GM18519 (cell line): ENCODE measurements around the gene KHDC1.
"Not testable (repeated sequence)": the region's sequence is repeated elsewhere in the genome, so short reads cannot be mapped to it uniquely, and the experiment has no call there.

Experiments used
- ATAC-seq: cut with Tn5 transposase; IDR thresholded peaks from one replicate; pipeline ENCODE4 v1.9.1; 2021; ENCODE audit warnings: mild to moderate bottlenecking, moderate library complexity; ENCODE audit not compliant: unreplicated experiment, low FRiP score

KHDC1 gene

GRCh38 chr6:73252703-73253102, 10.3 kb downstream of the KHDC1 start:
- no peak for ATAC-seq

DNA sequence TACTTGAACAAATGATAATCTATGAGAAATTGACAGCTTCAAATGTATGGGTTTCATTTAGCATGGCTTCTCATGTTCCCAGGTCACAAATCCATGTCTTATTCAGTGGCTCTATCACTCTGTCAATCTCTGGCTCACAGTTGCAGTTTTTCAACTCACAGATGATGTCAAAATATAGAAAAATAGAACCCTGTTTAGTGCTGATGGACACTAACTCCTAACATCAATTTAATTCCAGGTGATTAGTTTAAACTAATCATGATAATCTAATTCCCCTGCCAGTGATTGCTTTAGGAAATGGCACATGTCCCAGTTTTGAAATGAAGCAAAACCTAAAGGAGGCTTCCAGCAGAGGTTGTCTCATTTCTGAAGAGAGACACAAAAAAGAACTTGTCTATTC, 13.0 kb downstream of the KHDC1 start:
- no peak for ATAC-seq

GRCh38 chr6:73248192-73248903, 14.6 kb downstream of the KHDC1 start:
- ATAC-seq, result no peak

DNA sequence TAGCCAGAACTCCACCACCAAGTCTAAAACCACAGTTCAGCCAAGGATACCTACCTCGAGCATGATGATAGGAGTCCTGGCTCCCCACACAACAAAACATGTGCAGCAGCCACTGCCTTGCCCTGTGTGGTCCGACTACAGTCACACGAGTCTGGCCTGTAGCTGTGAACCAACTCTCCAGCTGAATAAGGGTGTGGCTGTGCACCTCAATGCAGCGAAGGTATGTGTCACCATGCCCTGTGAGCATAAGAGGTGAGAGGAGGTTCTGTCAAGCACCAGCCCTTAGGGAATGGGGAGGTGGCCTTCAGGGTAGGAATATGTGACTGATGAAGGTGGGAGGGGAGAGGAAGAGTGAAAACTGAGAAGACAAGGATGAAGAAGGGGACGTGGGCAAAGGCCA, 21.0 kb downstream of the KHDC1 start:
- no peak for ATAC-seq

GRCh38 chr6:73240730-73241129, 22.3 kb downstream of the KHDC1 start:
- no peak for ATAC-seq

DNA sequence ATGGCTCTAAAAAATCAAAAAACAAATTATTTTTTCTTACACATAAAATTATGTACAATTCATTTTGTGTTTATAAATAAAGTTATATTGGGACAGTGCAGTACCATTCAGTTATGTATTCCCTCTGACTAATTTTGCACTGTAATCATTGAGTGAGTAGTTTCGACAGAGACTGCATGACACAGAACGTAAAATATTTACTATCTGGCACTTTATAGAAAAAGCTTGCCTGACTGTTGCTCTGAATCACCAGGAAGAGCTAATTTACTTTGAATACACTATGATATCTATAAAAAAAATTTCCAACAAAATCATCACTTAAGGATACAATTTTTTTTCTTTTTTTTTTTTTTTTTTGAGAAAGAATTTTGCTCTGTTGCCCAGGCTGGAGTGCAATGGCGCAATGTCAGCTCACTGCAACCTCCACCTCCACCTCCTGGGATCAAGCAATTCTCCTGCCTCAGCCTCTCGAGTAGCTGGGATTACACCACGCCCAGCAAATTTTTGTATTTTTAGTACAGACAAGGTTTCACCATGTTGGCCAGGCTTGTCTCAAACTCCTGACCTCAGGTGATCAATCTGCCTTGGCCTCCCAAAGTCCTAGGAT, 26.7 kb downstream of the KHDC1 start:
- ATAC-seq, result no peak

GRCh38 chr6:73234733-73235132, 28.3 kb downstream of the KHDC1 start:
- ATAC-seq, result no peak

DNA sequence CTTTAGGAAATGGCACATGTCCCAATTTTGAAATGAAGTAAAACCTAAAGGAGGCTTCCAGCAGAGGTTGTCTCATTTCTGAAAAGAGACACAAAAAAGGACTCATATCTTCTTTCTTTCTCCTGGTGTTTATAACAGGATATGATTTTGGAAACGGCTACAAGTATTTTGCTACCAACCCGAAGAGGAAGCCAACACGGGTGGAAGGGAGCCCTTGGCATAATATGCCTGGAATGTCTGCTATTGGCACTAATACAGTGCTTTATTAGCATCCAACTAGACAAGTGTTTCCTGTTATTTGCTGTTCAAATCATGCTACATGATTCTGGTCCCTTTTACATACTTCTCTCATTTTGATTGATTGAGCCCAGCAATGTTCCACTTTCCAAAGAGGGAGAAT, 29.0 kb downstream of the KHDC1 start:
- ATAC-seq, result not testable (repeated sequence)

DNA sequence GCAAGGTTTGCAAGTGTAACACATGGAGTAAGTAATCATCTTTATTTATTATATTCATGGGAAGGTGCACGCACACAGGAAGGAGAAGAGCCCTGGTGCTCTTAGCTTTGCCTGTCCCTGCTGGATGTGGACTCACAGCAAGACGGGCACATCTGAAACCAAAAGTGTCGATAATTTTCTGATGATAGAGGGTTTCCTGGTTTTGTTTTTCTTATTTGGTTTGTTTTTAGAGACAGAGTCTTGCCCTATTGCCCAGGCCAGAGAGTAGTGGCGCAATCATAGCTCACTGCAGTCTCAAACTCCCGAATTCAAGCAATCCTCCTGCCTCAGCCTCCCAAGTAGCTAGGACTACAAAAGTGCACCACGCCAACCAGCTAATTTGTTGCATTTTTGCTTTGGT, 29.9 kb downstream of the KHDC1 start:
- ATAC-seq, result no peak

DNA sequence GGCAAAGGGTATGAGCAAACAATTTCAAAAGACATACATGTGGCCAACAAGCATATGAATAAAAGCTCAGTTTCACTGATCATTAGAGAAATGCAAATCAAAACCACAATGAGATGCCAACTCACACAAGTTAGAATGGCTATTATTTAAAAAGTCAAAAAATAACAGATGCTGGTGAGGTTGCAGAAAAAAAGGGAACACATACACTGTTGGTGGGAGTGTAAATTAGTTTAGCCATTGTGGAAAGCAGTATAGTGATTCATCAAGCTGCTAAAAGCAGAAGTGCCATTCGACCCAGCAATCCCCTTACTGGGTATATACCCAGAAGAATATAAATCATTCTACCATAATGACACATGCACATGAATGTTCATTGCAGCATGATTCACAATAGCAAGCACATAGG, 31.0 kb downstream of the KHDC1 start:
- no peak for ATAC-seq

- no peak for ATAC-seq
These were observed 35.3 kb downstream of the KHDC1 start for GRCh38 chr6:73227606-73228255.

- no peak for ATAC-seq
These were observed 37.6 kb downstream of the KHDC1 start, which contains the start of gene KHDC1L for GRCh38 chr6:73225396-73225795. TSS of gene KHDC1L (minus strand) at chr6:73225496. CDS start at chr6:73225408, 88 bp downstream.

DNA sequence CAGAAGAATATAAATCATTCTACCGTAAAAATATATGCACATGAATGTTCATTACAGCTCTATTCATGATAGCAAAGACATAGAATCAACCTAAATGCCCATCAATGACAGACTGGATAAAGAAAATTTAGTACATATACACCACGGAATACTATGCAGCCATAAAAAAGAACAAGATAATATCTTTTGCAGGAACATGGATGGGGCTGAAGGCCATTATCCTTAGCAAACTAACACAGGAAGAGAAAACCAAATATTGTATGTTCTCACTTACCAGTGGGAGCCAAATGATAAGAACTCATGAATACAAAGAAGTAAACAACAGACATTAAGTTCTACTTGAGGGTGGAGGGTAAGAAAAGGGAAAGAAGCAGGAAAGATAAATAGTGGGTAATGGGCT, 46.1 kb downstream of the KHDC1 start:
- ATAC-seq, result no peak

DNA sequence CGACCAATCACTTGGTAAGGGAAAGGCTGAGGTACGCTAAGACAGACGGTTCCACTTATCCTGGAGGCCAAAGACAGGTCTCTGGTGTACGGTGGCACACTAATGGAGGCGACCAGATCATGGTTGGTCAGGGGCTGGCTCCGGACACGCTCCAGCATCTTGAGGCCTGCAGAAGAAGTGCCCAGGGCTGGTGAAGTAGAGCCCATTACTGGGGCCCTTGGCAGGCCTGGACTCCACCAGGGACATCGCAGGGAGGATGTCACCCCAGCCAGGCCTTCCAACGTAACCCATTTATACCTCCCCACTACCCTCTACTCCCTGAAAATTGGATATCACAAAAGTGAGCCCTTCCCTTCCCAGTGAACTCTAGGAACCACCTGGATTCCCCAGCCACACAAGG, 53.9 kb downstream of the KHDC1 start:
- no peak for ATAC-seq

DNA sequence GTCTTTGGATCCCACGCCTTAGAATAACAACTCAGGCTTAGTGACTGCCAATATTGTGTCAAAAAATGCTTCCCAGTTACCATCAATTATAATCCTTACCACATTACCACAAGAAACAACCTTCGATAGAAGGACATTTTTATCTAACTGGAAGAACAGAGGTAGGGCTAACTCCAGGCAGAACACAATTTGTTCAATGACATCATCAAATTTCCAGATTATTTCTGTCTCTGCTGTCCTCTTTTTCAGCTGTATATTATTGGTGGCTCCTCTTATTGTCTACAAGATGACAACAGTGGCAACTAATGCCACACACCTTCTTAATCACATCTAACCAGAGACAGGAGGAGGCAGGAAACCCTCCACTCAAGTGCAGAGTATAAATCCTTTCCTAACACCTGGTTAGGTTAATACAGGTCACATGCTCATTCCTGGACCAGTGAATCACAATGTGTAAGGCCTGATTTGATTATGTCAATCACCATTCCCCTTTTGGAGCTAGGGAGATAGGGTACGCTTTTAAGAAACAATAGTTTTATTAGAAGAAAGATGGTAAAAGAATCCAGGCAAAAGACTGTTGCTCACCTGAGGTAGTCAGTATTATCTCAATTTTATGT, 55.7 kb downstream of the KHDC1 start:
- ATAC-seq, result no peak

- ATAC-seq, result no peak
These were observed 58.7 kb downstream of the KHDC1 start for GRCh38 chr6:73204252-73204651.

DNA sequence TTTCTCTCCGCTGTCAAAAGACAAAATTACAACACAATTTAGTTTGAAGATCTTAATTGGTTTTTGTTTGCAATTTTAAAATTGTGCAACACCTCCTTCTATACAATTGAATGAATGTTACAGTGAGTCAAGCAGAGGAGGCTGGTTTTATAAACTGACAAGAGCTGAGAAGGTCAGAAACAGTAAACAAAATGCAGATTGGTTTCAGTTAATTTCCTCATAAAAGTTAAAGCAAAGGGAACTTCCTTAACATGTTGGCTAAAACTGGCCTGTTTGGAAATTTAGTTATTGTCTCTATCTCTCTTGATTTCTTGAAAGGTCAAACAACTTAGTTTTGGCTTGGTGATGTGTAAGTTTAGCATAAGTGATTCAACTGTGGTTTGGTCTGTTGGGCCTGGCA, 59.9 kb downstream of the KHDC1 start:
- ATAC-seq, result no peak

DNA sequence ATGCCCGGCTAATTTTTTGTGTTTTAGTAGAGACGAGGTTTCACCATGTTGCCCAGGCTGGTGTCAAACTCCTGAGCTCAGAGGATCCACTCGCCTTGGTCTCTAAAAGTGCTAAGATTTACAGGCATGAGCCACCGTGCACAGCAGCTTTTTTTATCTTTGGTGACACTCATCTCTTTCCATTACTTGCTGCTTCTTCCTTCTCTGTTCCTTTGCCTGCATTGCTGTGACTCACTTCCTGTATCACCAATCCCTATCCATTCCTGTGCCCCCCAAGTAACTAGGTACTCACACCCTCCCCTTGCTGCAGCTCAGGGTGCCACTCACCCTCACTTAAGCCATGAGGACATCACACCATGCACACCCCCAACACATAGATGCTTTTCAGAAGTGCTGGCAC, 62.3 kb downstream of the KHDC1 start:
- no peak for ATAC-seq

DNA sequence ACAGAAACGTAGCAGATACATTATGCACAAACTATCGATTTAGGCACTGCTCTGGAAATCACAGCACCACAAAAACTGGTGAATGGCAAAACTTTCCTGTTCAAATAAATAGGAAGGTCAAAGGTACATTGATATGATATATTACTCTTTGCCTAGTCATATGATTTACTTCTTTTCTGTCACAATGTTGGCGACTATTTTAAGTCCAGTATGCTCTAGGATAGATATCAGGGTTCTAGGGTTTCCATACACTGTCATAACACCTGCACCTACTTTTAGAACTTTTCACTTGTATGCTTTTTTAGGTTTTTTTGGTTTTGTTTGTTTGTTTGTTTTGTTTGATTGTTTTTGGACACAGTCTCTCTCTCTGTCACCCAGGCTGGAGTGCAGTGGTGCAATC, 62.7 kb downstream of the KHDC1 start:
- no peak for ATAC-seq

DNA sequence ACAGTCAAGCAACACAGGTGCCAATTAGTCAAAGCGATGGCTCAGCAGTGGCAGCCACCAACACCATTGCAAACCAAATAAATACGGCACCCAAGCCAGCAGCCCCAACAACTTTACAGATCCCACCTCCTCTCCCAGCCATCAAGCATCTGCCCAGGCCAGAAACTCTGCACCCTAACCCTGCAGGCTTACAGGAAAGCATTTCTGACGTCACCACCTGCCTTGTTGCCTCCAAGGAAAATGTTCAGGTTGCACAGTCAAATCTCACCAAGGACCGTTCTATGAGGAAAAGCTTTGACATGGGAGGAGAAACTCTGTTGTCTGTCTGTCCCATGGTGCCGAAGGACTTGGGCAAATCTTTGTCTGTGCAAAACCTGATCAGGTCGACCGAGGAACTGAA, 68.3 kb downstream of the KHDC1 start:
- no peak for ATAC-seq

GRCh38 chr6:73193302-73193701, 69.7 kb downstream of the KHDC1 start:
- not testable (repeated sequence) for ATAC-seq
